M059J (cell line): Measurements from ENCODE around the gene DENND1B. TPM values are rescaled to one million over a fixed set of nuclear protein-coding genes. Genes with fewer than 3 reads are reported as not detected.

Experiments used
- DNase-seq: peaks from one replicate; pipeline ENCODE4 v3.0.0-alpha.2; 2012; ENCODE audit warnings: low read depth
- total RNA-seq: library from RNA; depleted of rRNA; stranded (reverse); fragments of >200 nt; shearing (Covaris generic); gene quantifications from 2 replicates; pipeline ENCODE4 v1.2.3, GENCODE V29; 2014

DENND1B gene
- total RNA-seq, 1 experiment from 2014 or later, result 17.0 TPM

DNA sequence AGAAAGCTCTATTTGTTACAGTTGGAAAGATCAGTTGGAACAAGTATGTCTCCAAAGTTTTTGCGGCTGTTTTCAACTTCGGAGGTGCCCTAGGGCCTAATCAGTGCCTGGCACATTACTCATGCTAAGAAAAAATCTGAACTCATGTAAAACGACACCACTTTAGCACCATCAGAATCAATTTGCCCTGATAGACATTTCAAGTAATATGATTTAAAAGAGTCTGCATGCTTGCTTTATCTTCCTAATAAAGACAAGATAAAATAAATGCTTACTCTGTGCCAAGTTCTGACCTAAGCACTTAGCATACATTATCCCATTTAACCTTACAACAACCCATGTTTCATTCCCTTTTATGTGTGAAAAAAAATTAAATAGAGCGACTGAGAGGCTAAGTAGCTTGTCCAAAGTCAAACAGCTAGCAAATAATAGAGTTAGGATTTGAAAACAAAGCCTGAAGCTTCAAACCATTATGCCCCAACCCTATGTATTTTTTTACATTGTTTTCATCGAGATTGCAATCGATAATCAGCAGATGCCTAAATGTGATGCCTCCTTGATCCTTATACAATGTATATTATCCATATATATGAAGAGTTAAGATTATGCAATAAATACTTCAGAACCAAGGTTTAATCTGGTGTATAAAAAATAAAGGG, 91.3 kb downstream of the DENND1B start:
- DNase-seq, result peak; percentile 78

DNA sequence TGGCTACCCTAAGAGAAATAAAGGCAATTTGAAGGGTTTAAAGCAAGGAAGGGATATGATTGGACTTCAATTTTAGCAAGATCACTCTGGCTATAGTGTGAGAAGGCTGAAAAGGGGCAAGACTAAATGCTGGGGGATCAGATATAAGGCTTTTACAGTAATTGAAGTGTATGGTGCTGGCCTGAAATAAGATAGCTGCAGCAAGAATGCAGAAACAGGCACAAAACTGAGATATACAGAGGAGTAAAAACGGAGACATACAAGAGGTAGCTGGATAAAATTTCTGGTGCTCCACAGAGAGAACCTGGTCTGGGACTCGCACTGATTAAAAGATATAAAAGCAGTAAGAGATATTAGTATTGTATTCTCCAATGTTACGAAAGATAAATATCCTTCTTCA, 92.0 kb downstream of the DENND1B start:
- DNase-seq, result no peak

DNA sequence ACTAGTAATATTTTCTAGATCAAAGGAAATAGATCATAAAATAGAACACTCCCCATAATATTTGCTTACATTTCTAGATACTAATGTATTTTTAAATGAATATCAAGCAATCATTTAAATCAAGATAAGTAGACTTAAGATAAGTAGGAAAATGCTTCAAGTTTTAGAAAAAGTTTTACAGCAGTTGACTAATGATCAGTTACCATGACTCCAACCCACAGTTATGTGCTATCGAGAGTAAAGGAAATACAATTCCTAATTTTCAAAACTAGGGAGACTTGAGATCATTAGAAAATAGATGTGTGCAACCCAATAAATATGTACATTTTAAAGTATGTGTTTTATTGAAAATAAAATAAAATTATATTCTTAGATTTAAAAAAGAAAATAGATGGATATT, 95.0 kb downstream of the DENND1B start:
- no peak for DNase-seq

DNA sequence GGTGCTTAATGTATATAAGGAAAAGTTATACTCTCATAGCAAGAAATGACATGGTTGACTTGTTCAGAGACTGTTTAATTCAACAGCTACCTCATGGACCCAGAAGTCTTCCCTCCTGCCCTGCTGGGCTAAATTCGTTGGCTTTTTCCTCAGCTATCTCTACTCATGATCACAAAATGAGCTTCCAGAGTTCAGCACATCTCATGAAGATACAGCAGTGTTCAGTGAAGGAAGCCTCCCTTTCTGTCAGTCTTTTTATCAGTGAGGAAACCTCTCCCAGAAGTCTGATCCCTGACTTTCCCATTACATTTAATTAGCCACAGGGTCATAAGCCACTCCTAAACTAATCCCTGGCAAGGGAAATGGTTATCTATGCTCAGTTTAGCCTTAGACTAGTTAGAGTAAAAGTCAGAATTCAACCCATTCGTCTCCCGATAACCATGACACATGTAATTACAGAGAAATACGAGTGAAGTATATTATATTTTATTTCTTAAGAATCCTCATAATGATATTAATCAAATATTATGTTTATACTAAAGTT, 97.5 kb downstream of the DENND1B start:
- no peak for DNase-seq

- DNase-seq, result no peak
These were observed 98.0 kb downstream of the DENND1B start for GRCh38 chr1:197677313-197677712.

DNA sequence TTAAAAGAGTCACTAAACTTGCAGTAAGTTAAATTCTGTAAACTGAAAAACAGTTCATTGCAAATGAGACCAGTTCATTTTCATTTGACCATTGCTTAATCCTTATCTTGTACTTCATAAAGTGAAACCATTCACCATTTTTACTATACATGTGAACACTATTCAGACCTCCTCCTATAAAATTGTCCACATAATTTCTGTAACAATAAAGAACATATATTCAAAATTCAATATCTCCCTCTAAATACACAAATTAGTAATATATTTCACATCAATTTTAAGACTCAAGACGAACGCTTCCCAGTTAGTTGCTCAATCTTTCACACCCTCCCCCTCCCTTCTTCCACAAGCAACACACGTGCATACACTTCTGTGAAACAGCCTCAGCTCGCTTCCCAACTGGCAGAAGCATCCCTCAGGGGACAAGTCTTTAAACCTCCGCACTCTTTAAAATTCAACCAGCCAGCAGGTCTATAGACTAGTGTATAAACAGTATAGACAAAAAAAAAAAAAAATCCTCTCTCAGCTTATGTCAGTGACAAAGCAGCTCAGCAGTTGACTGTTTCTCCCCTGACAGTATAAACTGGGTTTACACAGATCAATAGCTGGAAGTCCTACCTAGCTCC, 99.6 kb downstream of the DENND1B start:
- no peak for DNase-seq

DNA sequence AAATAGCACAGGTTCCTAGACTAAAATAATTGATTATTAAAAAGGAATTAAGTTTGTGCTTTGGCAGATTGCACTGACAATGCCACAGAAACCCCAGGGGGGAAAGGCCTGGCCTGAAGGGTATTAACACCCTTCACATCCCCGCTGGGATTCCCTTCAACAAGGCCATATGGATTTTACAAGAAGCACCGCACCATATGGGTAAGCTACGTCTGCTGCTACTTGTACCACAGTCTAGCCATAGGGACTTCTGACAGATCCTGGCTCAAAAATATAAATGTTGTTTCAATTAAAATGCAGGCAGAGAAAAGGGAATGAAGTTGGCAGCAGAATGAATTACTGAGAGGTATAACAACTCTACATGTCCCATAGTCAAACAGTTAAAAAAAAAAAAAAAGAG, 101.0 kb downstream of the DENND1B start:
- DNase-seq, result no peak

DNA sequence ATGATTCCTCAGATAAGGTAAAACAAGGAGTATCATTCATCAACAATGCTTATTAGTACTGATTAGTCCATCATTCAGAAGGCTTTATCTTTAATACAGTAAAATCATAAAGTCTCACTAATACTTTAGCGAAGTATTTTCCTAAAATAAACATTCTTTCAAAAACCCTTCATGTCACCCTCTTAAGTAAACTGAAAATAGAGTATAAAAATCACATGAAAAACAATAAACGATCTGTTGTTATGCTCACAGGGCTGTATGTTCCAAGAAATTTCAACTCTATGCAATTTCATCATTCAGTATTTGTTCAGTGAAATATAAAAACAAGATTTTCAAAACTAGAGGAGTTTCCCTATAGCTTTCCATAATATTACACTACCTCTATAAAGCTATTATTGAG, 102.0 kb downstream of the DENND1B start:
- DNase-seq, result no peak

DNA sequence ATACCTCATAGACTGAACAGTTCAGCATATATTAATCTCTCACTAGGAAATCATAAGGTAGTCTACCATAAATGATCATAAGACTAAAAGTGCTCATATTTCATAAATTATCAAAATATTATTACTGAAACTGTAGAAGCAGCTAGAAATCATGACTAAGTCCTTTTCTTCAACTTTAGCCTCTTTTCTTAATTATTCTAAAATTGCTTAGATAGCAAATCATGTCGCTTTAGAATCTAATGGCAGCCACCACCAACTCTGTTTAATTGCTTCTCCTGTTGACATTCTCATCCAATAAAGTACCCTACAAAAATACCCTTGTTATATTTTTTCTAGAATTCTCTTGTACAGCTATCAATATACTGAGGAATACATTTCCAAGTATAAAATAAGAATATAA, 102.9 kb downstream of the DENND1B start:
- DNase-seq, result no peak

DNA sequence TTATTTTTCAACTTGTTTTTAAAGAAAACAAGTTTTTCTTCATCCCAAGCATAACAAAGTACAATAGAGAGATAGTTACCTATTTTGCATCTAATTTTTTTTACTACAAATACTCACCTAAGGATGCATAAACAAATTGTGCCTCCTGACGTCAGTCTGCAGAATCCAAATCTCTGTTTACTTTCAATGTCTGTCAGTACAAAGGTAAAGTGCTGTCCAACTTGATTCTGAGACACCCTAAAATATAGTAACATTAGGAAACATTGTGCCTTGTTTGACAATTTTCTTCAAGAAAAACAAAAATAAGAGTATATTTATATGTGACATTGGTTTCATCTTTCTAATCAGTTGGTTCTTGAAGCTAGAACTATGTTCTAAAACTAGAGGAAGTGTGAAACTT, 103.4 kb downstream of the DENND1B start:
- no peak for DNase-seq

- DNase-seq, result no peak
These were observed 104.1 kb downstream of the DENND1B start for GRCh38 chr1:197671140-197671539.

GRCh38 chr1:197666769-197667285, 108.5 kb downstream of the DENND1B start:
- no peak for DNase-seq

- DNase-seq, result no peak
These were observed 110.9 kb downstream of the DENND1B start for GRCh38 chr1:197664391-197664790.

DNA sequence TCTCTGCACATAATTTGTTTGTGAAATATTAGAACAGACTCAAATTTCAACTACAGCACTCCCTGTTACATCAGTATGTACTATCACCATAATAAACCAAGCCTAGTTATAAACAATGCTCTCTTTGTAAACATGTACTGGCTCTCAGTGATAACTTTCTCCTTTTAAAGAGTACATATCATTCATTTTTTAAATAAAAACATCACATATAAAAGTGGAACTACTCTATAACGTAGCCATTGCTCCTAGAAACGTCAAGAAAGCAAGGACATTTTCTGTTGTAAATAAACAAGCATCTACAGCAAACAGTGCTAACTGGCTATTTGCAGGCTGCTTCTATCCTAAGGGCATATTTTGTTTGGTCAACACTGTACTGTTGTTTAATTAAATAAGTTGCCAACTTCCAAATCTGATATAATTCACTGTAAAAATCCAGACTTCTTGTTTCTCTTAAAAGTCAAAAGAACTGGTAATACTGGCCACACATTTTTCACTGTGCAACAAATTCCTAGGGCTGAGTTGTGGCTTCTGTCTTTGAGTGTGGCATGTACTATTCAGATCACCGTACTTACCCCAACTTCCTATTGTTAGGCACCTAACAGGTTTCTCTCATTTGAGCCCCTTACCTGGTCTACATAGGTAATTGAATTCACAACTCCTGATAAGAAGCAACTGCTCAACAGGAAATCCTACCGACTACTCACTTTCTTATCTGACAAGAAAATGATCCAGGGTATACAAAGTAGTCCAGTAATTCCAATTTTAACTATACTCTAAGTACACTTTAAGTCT, 111.9 kb downstream of the DENND1B start:
- DNase-seq, result peak; percentile 14

GRCh38 chr1:197660389-197660788, 114.9 kb downstream of the DENND1B start:
- DNase-seq, result peak; percentile 9

GRCh38 chr1:197659171-197659570, 116.1 kb downstream of the DENND1B start:
- DNase-seq, result no peak

DNA sequence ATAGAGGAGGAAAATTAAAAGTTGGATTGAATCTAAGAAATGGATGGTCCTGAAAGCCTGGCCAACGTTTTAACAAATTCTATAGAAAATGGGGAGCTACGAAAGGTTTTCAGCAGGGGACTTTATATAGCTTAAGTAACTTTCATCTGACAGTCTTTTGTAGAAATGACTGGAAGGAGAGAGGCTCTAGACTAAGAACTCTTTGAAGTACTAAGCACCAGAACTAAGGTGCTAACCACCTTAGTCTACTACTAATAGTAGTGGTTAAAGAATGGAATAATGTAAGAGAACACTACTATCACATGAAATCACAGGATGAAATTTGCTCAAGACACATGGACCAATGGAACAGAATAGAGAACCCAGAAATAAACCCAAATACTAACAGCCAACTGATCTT, 126.1 kb downstream of the DENND1B start:
- no peak for DNase-seq

GRCh38 chr1:197638316-197638715, 137.0 kb downstream of the DENND1B start:
- DNase-seq, result no peak

GRCh38 chr1:197637406-197637805, 137.9 kb downstream of the DENND1B start:
- DNase-seq, result no peak

DNA sequence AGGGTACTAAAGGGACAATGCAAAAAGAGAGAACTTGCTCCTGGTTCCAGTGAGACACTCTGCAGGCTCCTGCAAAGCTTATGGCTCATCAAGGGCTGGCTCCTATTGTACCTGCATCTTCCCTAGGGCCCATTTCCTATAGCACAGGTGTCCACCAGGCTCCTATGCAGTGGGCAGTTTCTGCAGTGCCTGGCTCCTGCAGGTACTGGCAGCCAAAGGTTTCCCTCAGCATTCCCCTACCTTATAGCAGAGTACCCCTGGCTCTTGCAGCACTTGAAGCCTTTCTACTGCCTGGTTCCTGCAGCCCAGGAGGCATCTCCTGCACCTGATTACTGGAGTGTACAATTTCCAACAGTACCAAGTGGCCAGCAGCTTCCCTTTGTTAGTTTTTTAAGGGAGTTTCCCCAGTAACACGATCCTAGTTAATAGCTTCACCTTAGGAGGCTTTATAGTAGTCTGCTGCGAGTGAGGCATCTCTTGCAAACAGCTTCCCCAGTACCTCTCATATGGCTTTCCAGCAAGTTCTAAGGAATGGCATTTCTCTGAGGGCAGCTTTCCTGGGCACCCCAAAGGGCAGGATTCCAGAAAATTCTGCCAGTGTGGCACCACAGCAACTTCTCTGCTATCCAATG, 141.7 kb downstream of the DENND1B start:
- DNase-seq, result no peak

DNA sequence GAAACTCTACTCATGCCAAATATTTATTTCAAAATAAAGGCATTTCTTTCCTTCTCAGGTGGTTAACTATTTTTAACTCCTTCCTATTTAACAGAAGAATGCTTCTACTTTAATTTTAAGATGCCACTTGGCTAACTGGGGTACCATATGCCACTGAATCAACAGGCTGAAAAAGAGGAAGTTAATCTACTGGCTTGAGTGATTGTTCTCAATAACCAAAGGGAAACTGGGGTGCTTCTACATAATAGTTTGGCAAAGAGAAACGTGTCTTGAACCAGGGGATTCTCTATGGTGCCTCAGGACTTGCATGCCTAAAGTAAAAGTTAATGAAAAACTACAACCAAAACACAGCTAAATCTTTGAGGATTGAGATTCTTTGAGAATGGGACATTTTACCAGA, 142.6 kb downstream of the DENND1B start:
- DNase-seq, result no peak

DNA sequence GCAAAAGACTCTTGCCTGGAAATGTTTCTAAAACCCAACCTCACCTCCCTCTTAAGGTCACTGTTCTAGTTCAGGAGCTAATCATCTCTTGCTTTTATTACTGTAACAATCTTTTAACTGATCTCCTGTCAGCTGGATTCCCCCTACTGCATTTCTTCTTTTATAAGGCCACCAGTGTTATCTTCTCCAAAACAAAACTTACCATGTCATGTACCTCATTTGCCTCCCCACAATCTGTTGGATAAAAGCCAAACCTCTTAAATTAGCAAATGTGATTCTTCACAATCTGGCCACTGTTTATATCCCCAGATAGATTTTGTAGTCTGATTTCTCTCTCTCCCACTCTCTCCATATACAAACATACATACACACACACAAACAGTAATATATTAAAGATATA, 143.3 kb downstream of the DENND1B start:
- DNase-seq, result peak; percentile 15
